Heart left ventricle (tissue), 13 donors: ENCODE results near the gene MGAT3.

Experiments used
- POLR2A ChIP-seq, 2 donors: fragments of 450-650 bp; IDR thresholded peaks; one replicate each; pipeline ENCODE4 v1.6.1; 2017; ENCODE audit warnings: antibody characterized with exemption in 2 of 2, mild to moderate bottlenecking in 2 of 2, moderate library complexity in 2 of 2
- TF ChIP-seq, protein P1 (sequence below), 12 donors: fragments of 200-600 bp; sonication (generic) in 4 of 12; IDR thresholded peaks; one replicate each; pipeline versions ENCODE4 v1.5.0 to v1.8.0; 2018 to 2022; ENCODE audit warnings: antibody characterized with exemption in 12 of 12, mild to moderate bottlenecking in 5 of 12
- donor health status: ischemic (EF 13 %, LVEDD 7.1; RV severe dilation, severe dysfunction).
- donor health status: DM: no; HTN: yes; CAD: no.
- donor health status: DM: no; HTN: no; CAD: no.
- donor health status: ischemic (EF 25% LVEDD 6.9; RV normal size, moderate dysfunction).
- donor health status: ischemic (EF 25% LVEDD 5.7; RV mildly dilated, moderate dysfunction).
- donor health status: ischemic (EF 35%, LVEDD 5.7; RV mildly dilated, moderate dysfunction).
- donor health status: nonischemic (EF 11% LVEDD 7.7; RV severe dilation, severe dysfunction).
- donor health status: DM: yes; HTN: yes; CAD: no.
- donor health status: PGD.
- donor health status: ischemic (EF 29% LVEDD 5.4; RV normal size, mild dysfunction).
- donor health status: nonischemic (EF 23%, LVEDD 6.1; RV moderate dilation, normal function).

GRCh38 chr22:39443398-39443797, 13.4 kb upstream of the MGAT3 start:
- TF ChIP-seq POLR2A (IDR thresholded peaks at IDR 0.05), result no peak
- TF ChIP-seq, protein P1, sequence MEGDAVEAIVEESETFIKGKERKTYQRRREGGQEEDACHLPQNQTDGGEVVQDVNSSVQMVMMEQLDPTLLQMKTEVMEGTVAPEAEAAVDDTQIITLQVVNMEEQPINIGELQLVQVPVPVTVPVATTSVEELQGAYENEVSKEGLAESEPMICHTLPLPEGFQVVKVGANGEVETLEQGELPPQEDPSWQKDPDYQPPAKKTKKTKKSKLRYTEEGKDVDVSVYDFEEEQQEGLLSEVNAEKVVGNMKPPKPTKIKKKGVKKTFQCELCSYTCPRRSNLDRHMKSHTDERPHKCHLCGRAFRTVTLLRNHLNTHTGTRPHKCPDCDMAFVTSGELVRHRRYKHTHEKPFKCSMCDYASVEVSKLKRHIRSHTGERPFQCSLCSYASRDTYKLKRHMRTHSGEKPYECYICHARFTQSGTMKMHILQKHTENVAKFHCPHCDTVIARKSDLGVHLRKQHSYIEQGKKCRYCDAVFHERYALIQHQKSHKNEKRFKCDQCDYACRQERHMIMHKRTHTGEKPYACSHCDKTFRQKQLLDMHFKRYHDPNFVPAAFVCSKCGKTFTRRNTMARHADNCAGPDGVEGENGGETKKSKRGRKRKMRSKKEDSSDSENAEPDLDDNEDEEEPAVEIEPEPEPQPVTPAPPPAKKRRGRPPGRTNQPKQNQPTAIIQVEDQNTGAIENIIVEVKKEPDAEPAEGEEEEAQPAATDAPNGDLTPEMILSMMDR (IDR thresholded peaks at IDR 0.05), result no peak
